KMS-11 (cell line): ENCODE data around the gene ABCA3.

ENCODE experiments used
- H2AFZ ChIP-seq: fragments of 200-600 bp; sonication (generic); 2 replicates; pipeline ENCODE4 v1.6.1; 2016; ENCODE audit warnings: antibody characterized with exemption, mixed run types, low read depth
- H3K27ac ChIP-seq: fragments of 200-600 bp; sonication (generic); 2 replicates; pipeline ENCODE4 v1.6.1; 2016; ENCODE audit warnings: mild to moderate bottlenecking, mixed run types
- H3K27me3 ChIP-seq: fragments of 200-600 bp; sonication (generic); 2 replicates; pipeline ENCODE4 v1.6.1; 2017; ENCODE audit warnings: mild to moderate bottlenecking, low read depth, mixed run types, moderate library complexity; ENCODE audit not compliant: insufficient read depth
- H3K36me3 ChIP-seq: fragments of 200-600 bp; sonication (generic); 2 replicates; pipeline ENCODE4 v1.6.1; 2017; ENCODE audit warnings: mild to moderate bottlenecking, mixed run types; ENCODE audit not compliant: insufficient read depth
- H3K4me1 ChIP-seq: fragments of 200-600 bp; sonication (generic); 2 replicates; pipeline ENCODE4 v1.6.1; 2016; ENCODE audit warnings: mild to moderate bottlenecking, low read depth, mixed run types; ENCODE audit not compliant: poor library complexity, severe bottlenecking
- H3K4me2 ChIP-seq: fragments of 200-600 bp; sonication (generic); 2 replicates; pipeline ENCODE4 v1.7.0; 2016; ENCODE audit warnings: mild to moderate bottlenecking, mixed run types
- H3K4me3 ChIP-seq: fragments of 200-600 bp; sonication (generic); IDR thresholded peaks from 2 replicates; pipeline ENCODE4 v1.6.1; 2017; ENCODE audit warnings: low read depth, low read length, mixed read lengths; ENCODE audit not compliant: insufficient read depth
- H3K79me2 ChIP-seq: fragments of 200-600 bp; sonication (generic); 2 replicates; pipeline ENCODE4 v1.6.1; 2016; ENCODE audit warnings: low read depth, mixed run types; ENCODE audit not compliant: insufficient read depth
- H3K9ac ChIP-seq: fragments of 200-600 bp; sonication (generic); 2 replicates; pipeline ENCODE4 v1.6.1; 2016; ENCODE audit warnings: mild to moderate bottlenecking, mixed run types
- H4K20me1 ChIP-seq: fragments of 200-600 bp; sonication (generic); 2 replicates; pipeline ENCODE4 v1.6.1; 2016; ENCODE audit warnings: mild to moderate bottlenecking, mixed run types; ENCODE audit not compliant: insufficient read depth
- CTCF ChIP-seq: fragments of 200-600 bp; sonication (generic); conservative IDR thresholded peaks from 2 replicates; pipeline ENCODE4 v1.6.1; 2017; ENCODE audit warnings: low read depth, mild to moderate bottlenecking, antibody characterized with exemption, low read length, moderate library complexity, mixed read lengths

Gene ABCA3

GRCh38 chr16:2244926-2245795 is 95.4 kb downstream of the ABCA3 start:
- TF ChIP-seq CTCF, result no peak
- Histone ChIP-seq H3K79me2 (peaks cover 26% of the 10 kb centered on the region), H3K27ac (no peak overlapping the region), H2AFZ (no peak overlapping the region), H3K4me1 (peaks cover 12% of the 10 kb centered on the region), H3K4me3 (no peak overlapping the region), H3K4me2 (no peak overlapping the region), H3K36me3 (peaks cover 7% of the 10 kb centered on the region; the same call in 1 of the 2 replicates), H3K27me3 (no peaks in the 10 kb centered on the region), H4K20me1 (no peaks in the 10 kb centered on the region), H3K9ac (no peak overlapping the region)

GRCh38 chr16:2244301-2244700 is 96.2 kb downstream of the ABCA3 start:
- Histone ChIP-seq H2AFZ (no peak overlapping the region), H3K4me1 (peaks cover 3% of the 10 kb centered on the region), H3K27me3 (no peaks in the 10 kb centered on the region), H3K36me3 (peaks cover 7% of the 10 kb centered on the region; the same call in 1 of the 2 replicates), H3K4me3 (no peak overlapping the region), H3K79me2 (peaks cover 17% of the 10 kb centered on the region; the same call in 1 of the 2 replicates), H3K9ac (no peak overlapping the region), H4K20me1 (no peaks in the 10 kb centered on the region), H3K27ac (no peak overlapping the region), H3K4me2 (no peak overlapping the region)
- TF ChIP-seq CTCF, result no peak

- Histone ChIP-seq H4K20me1 (no peaks in the 10 kb centered on the region), H3K9ac (no peak overlapping the region)
Measured at GRCh38 chr16:2243781-2244180, 96.7 kb downstream of the ABCA3 start.

GRCh38 chr16:2243031-2243528 is 97.4 kb downstream of the ABCA3 start:
- no peaks in the 10 kb centered on the region for H3K27me3 ChIP-seq
- no peaks in the 10 kb centered on the region for H3K4me1 ChIP-seq
- TF ChIP-seq CTCF, result no peak
- no peak overlapping the region for H3K9ac ChIP-seq
- no peak overlapping the region for H2AFZ ChIP-seq
- H3K27ac ChIP-seq, result no peak overlapping the region
- peaks cover 7% of the 10 kb centered on the region; the same call in 1 of the 2 replicates for H3K79me2 ChIP-seq
- H4K20me1 ChIP-seq, result no peaks in the 10 kb centered on the region
- no peak overlapping the region for H3K4me2 ChIP-seq
- peaks cover 7% of the 10 kb centered on the region; the same call in 1 of the 2 replicates for H3K36me3 ChIP-seq
- no peak overlapping the region for H3K4me3 ChIP-seq

More at GRCh38 chr16:2243781-2244180, 96.7 kb downstream of the ABCA3 start:
- TF ChIP-seq CTCF, result no peak
- Histone ChIP-seq H3K4me3 (no peak overlapping the region), H3K4me1 (no peaks in the 10 kb centered on the region), H3K79me2 (peaks cover 14% of the 10 kb centered on the region; the same call in 1 of the 2 replicates), H3K36me3 (peaks cover 7% of the 10 kb centered on the region; the same call in 1 of the 2 replicates), H2AFZ (no peak overlapping the region), H3K4me2 (no peak overlapping the region), H3K27me3 (no peaks in the 10 kb centered on the region), H3K27ac (no peak overlapping the region)
